ENCODE data around the gene MANEA. TPM values are rescaled to one million over a fixed set of nuclear protein-coding genes. Genes with fewer than 3 reads are reported as not detected.

The MANEA gene
- total RNA-seq, 2 experiments from 2014 or later = 9.1 to 13.2 TPM

- Histone ChIP-seq H3K79me2 (ENCODE audit: insufficient read depth, low read depth, low read length) (no peaks in the 10 kb centered on the region), H3K4me2 (ENCODE audit: low read length) (no peak overlapping the region), H3K4me3 (ENCODE audit: low read depth, low read length, poor library complexity, severe bottlenecking) (no peak overlapping the region), H2AFZ (ENCODE audit: low read length) (no peak overlapping the region), H3K9me2 (ENCODE audit: insufficient read depth, low read length) (no peaks in the 10 kb centered on the region), H4K20me1 (ENCODE audit: insufficient read depth, low read length) (no peaks in the 10 kb centered on the region), H3K27ac (ENCODE audit: low read depth, low read length, poor library complexity, severe bottlenecking) (no peak overlapping the region), H3K4me1 (ENCODE audit: insufficient read depth, low read length, poor library complexity, severe bottlenecking) (no peaks in the 10 kb centered on the region), H3K36me3 (ENCODE audit: insufficient read depth, low read length) (peaks cover 9% of the 10 kb centered on the region; the same call in 1 of the 2 replicates), H3K9me3 (ENCODE audit: low read length) (no peaks in the 10 kb centered on the region)
- TF ChIP-seq EZH2phosphoT487 (IDR thresholded peaks at IDR 0.05; ENCODE audit: borderline replicate concordance, low read depth, low read length) (no peak), CTCF (conservative IDR thresholded peaks at IDR 0.05; ENCODE audit: low read length) (no peak)
- DNase-seq (ENCODE audit: low spot score) = no peak
- ChIA-PET CTCF (ENCODE audit: unreplicated experiment) (no interaction called here), POLR2A (no interaction called here)
- intact Hi-C loops (cut with micrococcal nuclease; ENCODE audit: unreplicated experiment) = no loop called here
- BruUV-seq (replicated peaks) = no TSS peak
Measured at GRCh38 chr6:95601133-95601532, 23.8 kb downstream of the MANEA start.

DNA sequence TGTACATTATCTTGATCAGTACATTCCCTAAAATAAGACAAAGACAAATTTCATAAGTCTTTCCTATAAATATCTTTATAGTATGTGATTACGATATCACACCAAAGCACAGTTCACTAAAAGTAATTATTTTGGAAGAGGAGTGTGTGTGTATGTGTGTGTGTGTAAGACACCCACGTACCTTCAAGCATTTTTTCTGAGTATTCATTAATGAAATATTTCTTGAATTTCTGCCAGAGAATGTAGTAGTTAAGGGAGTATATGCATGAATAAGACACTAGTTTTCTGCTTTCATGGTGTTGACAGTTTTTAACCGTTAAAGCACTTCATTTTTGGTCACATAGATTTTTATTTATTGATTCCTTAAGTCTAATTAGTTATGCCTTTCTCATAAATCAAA lies 36.8 kb downstream of the MANEA start:
- ChIA-PET POLR2A (no interaction called here), CTCF (ENCODE audit: unreplicated experiment) (no interaction called here)
- Histone ChIP-seq H4K20me1 (ENCODE audit: insufficient read depth, low read length) (no peaks in the 10 kb centered on the region), H3K4me1 (ENCODE audit: insufficient read depth, low read length, poor library complexity, severe bottlenecking) (no peaks in the 10 kb centered on the region), H3K9me2 (ENCODE audit: insufficient read depth, low read length) (no peaks in the 10 kb centered on the region), H3K4me3 (ENCODE audit: low read depth, low read length, poor library complexity, severe bottlenecking) (no peak overlapping the region), H2AFZ (ENCODE audit: low read length) (no peak overlapping the region), H3K27ac (ENCODE audit: low read depth, low read length, poor library complexity, severe bottlenecking) (no peak overlapping the region), H3K36me3 (ENCODE audit: insufficient read depth, low read length) (no peaks in the 10 kb centered on the region), H3K9me3 (ENCODE audit: low read length) (no peaks in the 10 kb centered on the region), H3K4me2 (ENCODE audit: low read length) (no peak overlapping the region), H3K79me2 (ENCODE audit: insufficient read depth, low read depth, low read length) (no peaks in the 10 kb centered on the region)
- no peak for DNase-seq (ENCODE audit: low spot score)
- intact Hi-C loops (cut with micrococcal nuclease; ENCODE audit: unreplicated experiment) = no loop called here
- no TSS peak for BruUV-seq (replicated peaks)
- TF ChIP-seq EZH2phosphoT487 (IDR thresholded peaks at IDR 0.05; ENCODE audit: borderline replicate concordance, low read depth, low read length) (no peak), CTCF (conservative IDR thresholded peaks at IDR 0.05; ENCODE audit: low read length) (no peak)

DNA sequence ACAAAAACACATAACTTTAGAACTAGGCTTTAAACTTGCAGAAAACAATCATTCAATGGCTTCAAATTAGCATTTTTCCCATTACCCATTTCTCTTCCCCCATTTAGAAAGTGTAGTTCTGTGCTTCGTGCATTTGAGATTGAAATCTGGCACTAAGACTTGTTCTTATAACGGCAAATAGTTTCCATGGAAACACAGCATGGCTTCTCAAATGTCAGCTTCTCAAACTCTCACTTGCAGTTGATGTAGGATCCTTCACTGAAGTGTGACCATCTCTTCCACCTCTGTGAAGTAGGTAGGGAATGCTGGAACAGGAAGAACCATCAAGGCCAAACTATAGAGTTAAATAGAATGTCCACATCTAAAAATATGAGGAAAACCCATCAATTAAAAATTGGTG lies 52.2 kb downstream of the MANEA start:
- intact Hi-C loops (cut with micrococcal nuclease; ENCODE audit: unreplicated experiment) = no loop called here
- no peak overlapping the region for H3K27ac ChIP-seq (ENCODE audit: low read depth, low read length, poor library complexity, severe bottlenecking)
- H3K79me2 ChIP-seq (ENCODE audit: insufficient read depth, low read depth, low read length) = no peaks in the 10 kb centered on the region
- H3K36me3 ChIP-seq (ENCODE audit: insufficient read depth, low read length) = no peaks in the 10 kb centered on the region
- H3K4me3 ChIP-seq (ENCODE audit: low read depth, low read length, poor library complexity, severe bottlenecking) = no peak overlapping the region
- no peaks in the 10 kb centered on the region for H3K4me1 ChIP-seq (ENCODE audit: insufficient read depth, low read length, poor library complexity, severe bottlenecking)
- H4K20me1 ChIP-seq (ENCODE audit: insufficient read depth, low read length) = no peaks in the 10 kb centered on the region
- no peak overlapping the region for H2AFZ ChIP-seq (ENCODE audit: low read length)
- no peak for DNase-seq (ENCODE audit: low spot score)
- ChIA-PET CTCF (ENCODE audit: unreplicated experiment) (no interaction called here), POLR2A (no interaction called here)
- no peak for TF ChIP-seq EZH2phosphoT487 (IDR thresholded peaks at IDR 0.05; ENCODE audit: borderline replicate concordance, low read depth, low read length)
- no peak for TF ChIP-seq CTCF (conservative IDR thresholded peaks at IDR 0.05; ENCODE audit: low read length)
- BruUV-seq (replicated peaks) = no TSS peak
- no peaks in the 10 kb centered on the region for H3K9me3 ChIP-seq (ENCODE audit: low read length)
- H3K9me2 ChIP-seq (ENCODE audit: insufficient read depth, low read length) = no peaks in the 10 kb centered on the region; the same call in 1 of the 2 replicates
- no peak overlapping the region for H3K4me2 ChIP-seq (ENCODE audit: low read length)
